NK-92 treated with Interleukin-12 subunit alpha and Interleukin-12 subunit beta, amount 100 ng/mL, for 24 hours (cell line): Measurements from ENCODE around the gene TEPSIN.

Experiments
- DNase-seq: peaks from one replicate; lab custom pipeline; 2025; lab: John Stamatoyannopoulos, UW

Gene TEPSIN

DNA sequence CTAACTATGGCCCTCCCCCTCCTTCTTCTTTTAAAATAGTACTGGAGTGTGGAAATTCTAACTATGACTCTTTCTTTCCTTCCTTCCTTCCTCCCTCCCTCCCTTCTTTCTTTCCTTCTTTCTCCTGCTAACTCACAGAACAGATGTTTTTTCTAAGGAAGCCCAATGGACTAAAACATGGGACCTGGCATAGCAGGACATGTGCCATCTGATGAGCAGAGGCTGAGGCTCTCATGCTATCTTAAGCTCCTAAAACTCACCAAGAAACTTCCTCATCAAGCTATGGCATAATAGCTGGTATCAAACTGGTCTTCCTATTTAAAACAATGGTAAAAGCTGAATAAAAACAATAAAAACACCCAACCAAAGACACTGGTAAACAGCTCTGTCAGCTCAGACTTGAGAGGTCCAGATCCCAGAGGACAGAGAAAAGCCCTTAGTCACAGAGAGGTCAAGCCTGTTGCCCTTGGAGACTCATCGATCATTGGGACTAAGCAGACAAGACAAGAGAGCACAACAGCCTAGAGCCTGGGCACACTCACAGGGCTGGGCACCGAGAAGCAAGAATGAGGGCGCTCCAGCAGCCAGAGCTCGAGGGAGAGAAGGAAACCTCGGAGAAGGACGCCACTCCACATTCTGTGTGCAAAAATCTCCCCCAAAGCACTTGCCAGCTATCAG lies 28.7 kb upstream of the TEPSIN start:
- DNase-seq: no peak

DNA sequence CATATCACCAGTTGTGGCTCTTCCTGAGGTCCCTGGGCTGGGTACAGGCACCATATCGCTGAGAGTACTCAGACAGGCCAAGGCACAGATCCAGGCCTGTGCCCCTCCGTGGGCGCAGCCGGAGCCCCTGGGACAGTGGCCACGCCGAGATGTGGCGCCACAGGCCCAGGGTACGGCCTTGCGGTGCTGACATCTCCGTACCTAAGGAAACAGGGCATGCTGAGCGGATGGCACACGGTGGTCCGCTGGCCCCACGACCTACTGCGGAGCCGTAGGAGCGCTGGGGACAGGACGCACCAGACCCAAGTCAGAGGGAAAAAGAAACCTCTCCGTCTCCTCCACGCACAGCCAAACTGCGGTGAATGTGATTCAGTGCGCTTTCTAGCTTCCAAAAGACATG lies 26.7 kb upstream of the TEPSIN start:
- DNase-seq: no peak

DNA sequence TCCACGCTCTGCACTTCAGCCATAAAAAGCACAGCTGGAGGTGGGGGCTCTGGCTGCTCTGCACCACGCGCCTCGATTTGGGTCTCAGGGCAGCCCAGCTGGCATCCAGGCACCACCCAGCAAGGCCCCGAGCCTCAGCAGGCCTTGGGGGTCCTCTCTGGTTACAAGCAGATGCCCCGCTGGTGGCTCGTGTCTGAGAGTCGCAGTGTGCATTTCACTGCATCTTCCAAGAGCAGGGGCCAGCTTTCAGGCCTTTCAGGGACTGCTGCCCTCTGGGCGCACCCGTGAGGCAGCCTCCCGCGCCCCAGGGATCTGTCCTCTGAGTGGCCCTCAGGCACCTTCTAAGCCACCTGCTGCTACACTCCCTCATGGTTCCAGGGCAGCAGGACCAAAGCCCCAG lies 25.8 kb upstream of the TEPSIN start:
- DNase-seq: no peak

DNA sequence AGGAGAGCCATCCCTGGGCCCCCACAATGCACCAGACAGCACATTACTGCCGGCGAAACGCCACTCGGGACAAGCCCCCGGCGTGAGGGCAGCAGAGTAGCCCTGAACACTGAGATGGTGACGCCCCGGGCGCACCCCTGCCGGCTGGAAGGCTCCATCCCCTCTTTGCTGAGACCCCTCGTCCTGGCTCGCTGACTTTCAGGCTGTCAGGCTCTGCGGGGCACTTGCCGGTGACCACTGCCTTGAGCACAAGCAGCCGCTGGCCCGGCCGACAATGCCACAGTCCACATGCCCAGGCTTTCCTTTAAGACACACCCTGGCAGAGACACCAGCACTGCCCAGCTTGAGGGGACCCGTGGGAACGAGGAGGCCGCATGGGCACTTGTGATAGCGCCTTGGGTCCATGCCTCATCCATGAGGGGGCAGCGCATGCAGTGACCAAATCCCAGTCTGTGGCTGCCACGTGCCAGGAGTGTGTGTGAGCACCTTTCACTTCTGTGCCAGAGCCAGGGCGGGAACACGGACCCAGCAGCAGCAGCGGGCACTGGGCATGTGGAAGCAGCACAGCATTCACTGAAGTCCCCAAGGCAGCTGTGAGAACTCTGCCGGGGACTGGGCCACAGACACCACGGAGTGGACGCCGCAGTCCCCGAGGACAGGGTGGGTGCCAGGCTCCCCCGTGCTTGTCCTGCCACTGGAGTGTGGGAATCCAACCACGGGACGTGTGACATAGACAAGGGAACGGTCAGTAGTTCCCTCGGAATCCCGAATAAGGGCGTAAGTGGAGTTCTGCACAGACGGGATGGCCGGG lies 24.7 kb upstream of the TEPSIN start:
- no peak for DNase-seq

DNA sequence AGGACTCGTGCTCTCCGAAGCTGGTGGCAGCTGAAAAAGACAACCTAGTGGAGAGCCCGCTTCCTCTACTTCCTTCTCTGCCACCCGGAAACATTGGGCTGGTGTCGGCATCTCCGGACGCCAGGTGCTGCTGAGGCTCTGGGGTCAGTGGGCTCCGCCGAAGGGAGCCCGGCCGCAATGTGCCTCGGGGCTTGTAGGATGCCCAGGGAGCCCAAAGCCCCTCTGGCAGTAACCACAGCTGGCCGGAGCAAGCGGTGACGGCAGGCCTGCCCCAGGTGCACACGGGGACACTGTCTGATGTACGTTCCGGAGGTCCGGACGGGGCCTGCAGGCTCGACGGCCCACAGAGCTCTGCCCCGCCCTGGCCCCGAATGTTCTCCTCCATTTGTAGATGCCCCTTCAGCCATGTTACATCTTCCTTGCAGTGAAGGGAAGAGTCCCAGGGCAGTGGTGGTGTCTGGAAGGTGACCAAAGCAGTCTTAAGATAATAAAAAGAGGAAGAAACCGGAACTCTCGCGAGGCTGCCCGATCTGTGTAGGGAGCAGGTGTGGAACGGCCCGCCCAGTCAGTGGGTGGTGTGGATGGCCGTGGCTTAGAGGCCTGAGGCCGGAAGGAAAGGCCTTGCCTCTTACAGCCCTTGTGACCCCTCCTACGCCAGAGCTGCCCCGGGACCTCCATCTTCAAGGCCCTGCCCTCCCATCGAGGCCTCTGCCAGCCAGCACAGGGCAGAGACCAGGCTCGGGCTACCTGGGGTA lies 22.9 kb upstream of the TEPSIN start:
- no peak for DNase-seq

DNA sequence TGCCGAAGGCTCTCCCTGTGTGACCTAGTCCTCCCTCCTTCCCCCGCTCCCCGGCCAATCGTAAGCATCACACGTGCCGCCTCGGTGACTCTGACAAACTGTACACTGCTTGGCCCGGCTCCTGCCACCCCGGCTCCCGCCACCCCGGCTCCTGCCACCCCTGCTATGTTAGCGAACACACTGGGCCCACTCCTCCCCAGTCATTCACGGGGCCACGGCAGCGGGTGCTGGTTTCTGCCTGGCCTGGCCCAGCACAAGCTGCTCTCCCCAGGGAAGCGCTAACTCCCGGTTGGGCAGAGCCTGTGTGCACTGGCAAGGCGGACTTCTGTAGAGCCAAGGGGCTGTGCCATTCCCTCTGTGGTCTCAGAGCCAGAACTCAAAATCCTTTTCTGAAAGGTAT lies 22.2 kb upstream of the TEPSIN start:
- DNase-seq: no peak

DNA sequence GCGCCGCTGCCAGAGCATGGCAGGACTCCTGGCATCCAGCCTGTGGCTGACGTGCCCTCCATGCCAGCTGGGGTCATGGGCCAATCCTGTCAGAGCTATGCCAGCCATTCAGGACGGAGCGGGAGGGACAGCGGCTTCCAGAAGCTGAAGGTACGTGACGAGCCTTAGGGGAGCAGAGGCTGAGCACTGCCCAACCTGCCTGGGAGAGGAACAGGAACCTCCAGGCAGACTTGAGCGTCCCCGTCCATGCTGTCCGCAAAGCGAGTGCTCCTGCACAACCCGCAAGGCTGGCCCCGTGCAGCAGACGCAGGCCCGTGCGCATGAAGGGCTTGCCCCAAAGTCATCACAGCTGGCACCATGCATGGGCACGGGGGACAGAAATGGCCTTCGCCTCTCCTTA lies 21.8 kb upstream of the TEPSIN start:
- no peak for DNase-seq

DNA sequence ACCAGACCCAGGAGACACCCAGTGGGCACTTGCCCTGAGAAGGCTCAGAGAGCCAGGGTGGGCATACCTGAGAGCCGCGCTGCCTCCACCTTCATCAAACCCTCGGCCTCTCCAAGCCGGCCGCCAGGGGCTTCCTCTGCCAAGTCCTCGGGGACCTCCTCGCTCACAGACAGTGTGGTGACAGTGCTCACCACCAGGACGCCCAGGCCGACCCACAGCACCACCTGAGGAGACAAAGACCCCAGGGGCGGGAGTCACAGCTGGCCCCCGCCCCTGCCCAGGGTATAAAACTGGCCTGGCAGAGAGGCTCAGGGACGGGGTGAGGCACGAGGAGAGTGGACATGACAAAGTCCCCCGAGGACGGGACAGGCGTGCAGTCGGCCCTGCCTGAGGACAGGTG lies 21.3 kb upstream of the TEPSIN start:
- DNase-seq: no peak

DNA sequence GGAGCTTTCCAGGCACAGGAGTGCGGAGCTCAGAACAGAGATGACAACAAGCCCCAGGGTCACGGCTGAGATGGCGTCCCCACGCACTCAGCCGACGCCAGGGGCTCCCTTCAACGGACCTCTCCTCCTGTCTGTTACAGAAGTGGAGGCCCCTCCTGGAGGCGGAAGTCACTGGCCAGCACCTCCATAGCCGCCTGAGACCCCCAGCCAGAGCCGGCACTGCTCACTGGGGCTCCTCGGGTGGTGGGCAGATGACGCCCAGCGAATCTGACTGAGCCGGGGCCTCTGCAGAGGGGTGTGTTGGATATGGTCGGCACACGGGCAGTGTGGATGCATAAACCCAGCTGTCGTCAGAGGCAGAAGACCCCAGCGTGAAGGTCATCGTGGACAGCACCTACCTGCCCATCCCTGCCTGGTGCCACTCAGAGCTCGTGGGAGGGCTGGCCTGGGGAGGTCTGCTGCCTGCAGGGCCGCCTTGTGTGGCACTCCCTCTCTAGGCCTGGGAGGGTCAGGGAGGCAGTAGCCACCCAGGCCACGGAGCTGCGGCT lies 20.3 kb upstream of the TEPSIN start:
- DNase-seq: no peak

DNA sequence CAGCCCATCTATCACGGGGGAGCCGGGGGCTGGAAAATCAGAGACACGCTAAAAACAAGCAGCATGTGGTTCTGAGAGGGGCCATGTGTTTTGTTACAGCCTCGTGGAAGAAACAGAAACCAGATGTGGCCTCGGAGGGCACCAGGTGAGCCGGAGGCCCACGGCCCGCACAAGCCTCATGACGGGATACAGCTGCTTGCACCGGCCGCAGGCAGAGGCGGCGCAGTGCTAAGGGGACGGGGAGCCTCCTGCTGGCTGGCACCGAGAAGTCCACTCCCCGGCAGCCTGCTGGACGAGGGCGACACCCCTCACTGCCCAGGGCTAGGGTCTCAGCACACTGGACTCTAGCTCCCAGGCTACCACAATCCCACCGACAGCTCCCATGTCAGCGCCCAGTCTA lies 19.4 kb upstream of the TEPSIN start:
- no peak for DNase-seq

DNA sequence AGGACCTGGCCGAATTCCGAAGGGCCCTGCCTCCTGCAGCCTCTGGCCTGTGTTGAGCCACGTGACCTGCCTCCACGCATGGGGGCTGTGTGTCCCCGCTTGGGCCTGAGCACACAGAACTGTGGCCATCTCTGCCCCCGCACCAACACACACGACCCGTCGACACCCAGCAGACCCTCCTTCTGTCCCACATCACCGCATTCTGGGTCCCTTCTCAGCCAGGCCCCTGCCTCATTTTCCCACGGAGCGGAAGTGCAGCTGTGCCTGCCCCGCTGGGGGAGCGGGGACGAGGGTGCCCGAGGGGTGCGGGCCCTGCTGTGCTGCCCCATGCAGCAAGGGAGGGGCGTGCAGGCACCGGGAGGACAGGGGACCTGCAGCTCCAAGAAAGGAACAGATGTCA lies 18.7 kb upstream of the TEPSIN start:
- no peak for DNase-seq

DNA sequence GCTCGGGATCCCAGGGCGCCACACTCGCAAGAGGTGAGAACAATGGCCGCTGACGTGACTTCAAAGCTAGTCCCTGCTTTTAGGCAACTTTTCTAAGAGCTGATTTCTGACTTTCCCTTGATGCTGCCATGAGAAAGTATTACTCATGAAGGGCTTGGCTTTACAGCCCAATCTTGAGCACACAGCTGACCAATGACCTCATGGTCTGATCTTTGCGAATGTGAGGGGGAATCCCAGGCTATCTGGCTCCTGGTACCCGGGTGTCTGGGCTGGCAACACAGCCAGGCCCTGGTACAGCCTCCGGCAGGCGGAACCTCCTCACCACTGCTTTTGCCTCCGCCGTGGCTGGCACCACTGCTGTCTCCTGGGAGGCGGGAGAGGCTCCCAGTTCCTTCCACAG lies 17.8 kb upstream of the TEPSIN start:
- DNase-seq: no peak

DNA sequence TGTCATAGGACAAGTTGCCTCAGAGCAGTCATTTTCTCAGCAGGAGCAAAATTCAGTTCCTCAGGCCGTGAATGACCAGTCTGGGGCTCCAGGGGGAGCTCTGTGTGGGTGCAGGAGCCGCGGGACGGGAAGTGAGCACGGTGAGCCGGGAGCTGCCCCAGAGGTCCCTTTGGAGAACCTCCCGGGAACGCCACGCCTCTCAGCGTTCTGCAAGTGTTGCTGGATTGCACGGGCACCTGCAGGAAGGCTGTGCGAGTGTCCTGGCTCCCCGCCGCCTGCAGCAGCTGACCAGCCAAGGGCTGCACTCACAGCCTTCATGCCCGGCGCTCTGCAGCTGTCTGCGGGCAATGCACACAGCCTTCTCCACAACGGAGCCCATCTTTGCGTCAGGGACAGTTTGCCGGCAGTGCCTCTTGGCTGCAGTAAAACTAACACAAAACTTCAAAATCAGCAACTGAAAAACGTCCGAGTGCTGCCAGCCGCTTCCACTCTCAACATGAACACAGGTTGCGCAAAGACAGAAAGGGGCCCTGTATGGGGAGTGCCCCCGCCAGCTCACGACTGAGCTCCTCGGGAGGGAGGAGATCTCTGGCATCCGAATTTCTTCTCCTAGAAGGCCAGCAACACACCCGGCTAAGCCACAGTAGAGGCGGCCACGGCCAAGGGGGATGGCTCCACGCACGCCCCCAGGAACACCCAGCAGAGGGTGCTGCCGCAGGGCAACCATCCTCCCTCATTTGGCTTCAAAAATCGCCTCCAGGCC lies 16.3 kb upstream of the TEPSIN start:
- DNase-seq: no peak

DNA sequence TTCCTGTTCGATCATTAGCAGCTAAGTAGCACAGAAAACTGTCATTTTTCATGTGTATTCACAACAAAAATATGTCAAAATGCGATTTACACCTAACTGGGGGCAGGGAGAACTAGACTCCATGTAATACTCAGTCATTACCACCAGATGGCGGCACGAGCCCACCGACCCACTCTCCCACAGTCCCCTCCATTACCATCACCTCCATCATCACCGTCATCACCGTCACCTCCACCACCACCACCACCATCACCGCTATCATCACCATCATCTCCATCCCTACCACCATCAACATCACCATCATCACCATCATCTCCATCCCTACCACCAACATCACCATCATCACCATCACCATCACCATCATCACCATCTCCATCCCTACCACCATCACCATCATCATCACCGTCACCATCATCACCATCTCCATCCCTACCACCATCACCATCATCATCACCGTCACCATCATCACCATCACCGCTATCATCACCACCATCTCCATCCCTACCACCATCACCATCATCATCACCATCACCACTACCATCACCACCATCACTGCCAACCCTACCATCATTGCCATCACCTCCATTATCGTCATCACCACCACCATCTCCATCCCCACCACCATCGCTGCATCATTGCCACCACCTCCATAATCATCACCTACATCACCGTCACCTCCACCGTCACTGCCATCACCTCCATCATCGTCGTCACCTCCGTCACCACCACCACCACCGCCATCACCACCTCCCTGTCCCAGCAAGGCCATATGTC lies 14.7 kb upstream of the TEPSIN start:
- no peak for DNase-seq

DNA sequence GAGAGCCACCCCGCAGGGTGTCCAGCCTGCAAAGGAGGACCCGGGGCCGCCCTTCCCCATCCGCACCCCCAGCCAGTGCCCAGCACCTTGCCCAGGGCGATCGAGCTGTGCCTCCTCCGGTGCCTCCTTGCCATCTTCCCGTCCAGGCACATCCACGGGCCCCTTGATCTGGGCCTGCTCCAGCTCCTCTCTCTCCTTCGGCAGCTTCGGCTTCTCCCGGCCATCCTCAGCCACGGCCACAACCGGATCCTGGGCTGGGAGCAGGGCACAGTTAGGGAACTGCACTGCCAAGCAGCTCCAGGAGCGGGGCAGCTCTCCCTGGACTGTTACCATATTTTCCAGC lies 14.1 kb upstream of the TEPSIN start:
- DNase-seq: no peak

DNA sequence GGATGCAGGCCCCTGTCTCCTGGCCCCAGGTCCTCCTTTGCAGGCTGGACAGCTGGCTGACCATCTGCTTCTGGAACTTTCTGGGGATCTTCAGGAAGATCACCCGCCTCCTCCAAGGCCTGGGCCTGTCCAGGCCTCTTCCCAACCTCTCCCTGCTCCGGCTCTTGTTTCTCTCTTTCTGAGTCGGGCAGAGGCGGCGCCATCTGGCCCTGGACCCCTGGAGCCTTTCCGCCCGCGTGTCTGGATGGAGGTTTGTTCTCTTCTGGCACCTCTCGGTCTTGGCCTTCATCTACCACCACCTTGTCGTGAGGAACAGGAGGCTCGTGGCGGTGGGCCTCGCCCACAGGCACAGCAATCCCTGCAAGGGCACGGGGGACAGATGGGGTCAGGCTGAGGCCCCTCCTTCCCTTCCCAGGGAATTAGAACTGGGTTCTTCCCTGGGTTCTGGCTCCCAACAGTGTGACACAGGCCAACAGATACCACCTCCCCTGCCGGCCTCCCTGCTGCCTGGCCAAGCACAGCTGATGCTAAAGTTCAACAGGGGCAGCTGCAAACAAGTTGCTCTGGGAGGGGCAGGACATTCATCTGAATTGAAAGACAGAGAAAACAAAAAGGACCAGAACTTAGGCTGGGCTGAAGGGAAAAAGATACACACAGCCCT lies 13.6 kb upstream of the TEPSIN start:
- no peak for DNase-seq

DNA sequence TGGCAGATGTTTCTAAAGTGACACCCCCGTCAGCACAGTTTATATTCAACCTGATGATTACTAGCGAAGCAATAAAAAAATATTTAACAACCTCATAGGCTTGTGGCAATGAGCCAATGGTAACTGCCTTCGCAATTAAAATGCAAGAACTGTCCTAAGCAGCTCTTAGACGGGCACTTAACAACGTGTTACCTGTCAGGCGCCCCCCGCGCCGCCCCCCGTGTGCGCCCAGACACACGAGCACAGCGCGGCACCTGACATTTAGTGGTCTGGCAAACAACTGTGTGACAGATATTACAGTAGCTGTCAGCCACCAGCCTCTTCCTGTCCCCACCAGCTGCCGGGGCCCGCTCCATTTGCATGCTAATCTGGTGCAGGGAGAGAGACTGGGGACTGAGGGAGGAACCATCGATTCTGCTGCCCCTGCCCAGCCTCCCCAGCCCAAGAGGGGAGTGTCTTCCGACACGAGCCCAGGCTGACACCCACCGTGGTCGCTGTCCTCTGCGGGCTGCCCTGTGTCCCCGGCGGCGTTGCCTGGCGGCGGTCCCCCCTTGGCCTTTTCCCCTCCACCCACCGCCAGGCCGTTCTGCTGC lies 12.9 kb upstream of the TEPSIN start:
- no peak for DNase-seq

DNA sequence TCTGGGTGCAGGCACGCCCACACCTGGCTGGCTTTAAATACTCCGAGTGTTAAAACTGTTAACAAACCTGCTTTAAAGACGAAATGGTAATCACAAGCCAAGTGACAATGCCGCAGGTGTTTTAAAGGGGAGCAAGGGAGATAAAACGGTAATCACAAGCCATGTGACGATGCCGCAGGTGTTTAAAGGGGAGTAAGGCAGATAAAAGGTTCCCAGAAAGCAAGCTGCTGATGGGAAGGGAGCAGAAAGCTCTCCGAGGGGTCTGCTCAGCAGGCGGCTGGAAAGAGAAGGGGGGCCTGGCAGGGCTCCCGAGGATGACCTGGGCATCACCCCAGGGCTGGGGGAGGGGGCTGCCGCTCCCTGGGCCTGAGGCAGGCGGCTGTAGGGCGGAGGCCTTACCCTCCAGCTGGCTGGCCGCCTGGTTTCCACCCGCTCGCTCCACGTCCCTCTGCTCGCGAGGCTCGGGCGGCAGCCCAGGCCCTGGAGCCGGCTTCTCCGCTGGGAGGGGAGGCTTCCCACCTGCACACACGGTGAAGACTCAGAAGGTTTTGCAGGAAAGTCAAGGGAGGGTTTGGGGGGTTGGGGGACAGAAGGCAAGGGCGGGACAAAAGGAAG lies 12.3 kb upstream of the TEPSIN start:
- no peak for DNase-seq

DNA sequence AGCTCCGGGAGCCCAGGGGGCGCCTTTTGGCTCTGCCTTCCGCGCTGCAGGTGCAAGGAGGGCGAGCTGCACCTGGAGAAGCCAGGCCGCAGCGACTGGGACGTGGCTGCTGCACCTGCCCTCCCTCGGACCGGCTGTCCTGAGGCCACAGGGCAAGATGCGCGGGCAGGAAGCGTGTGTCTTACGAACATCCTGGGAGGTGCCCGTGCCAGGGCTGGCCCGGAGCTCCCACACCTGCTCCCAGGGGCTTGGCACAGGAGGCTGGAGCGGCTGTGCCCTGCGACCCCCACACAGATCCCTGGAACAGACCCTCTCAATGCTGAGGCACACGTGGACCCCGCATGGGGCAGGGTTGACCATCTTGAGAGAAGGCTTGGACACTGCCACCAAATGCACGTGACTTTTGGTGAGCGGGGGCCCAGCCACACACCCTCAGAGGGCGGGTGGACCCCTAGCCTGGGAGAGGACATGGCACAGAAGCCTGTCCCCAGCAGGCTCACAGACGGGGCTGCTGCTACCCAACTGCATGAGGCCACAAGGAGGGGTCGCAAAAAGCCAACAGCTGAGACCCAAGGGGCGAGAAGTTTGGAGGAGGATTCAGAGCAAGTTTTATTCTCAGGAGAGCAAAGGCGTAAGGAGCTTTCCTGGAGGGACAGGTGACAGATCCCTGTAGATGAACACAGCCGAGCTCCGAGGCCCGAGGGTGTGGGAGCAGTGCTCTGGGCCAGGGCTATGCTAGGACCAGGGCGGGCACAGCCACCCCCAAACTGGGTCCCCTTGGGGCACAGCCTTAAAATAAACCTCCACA lies 11.6 kb upstream of the TEPSIN start:
- DNase-seq: no peak
